Ectodermal cell (in vitro differentiated cells): ENCODE results near the gene RGS21.

ENCODE experiments used
- H3K27ac ChIP-seq: 2 replicates; pipeline ENCODE4 v1.7.0; 2013; ENCODE audit warnings: mild to moderate bottlenecking, low read depth, low read length; ENCODE audit not compliant: insufficient read depth, poor library complexity, severe bottlenecking
- H3K27me3 ChIP-seq: 2 replicates; pipeline ENCODE4 v1.7.0; 2013; ENCODE audit warnings: mild to moderate bottlenecking, low read length; ENCODE audit not compliant: insufficient read depth, control insufficient read depth, poor library complexity, severe bottlenecking
- H3K36me3 ChIP-seq: one replicate; pipeline ENCODE4 v1.7.0; 2013; ENCODE audit warnings: low read length; ENCODE audit not compliant: control insufficient read depth, insufficient read depth
- H3K4me1 ChIP-seq: one replicate; pipeline ENCODE4 v1.7.0; 2013; ENCODE audit warnings: low read length; ENCODE audit not compliant: control insufficient read depth, insufficient read depth
- H3K4me3 ChIP-seq: 2 replicates; pipeline ENCODE4 v1.7.0; 2013; ENCODE audit warnings: low read depth, low read length, control low read depth; ENCODE audit not compliant: insufficient read depth
- H3K9me3 ChIP-seq: 2 replicates; pipeline ENCODE4 v1.7.0; 2013; ENCODE audit warnings: mild to moderate bottlenecking, low read length, moderate library complexity; ENCODE audit not compliant: control insufficient read depth
- WGBS, 2 experiments: methylation state at CpG; one replicate each; pipeline ENCODE4 v1.1.7; 2013; ENCODE audit warnings: missing lambda C conversion rate in 2 of 2; 5-methylcytosine and 5-hydroxymethylcytosine counted together

RGS21 gene

GRCh38 chr1:192375306-192375705 lies 58.5 kb downstream of the RGS21 start:
- no peaks in the 10 kb centered on the region for H3K9me3 ChIP-seq
- H3K27ac ChIP-seq, result no peak overlapping the region
- H3K4me3 ChIP-seq, result no peak overlapping the region
- H3K4me1 ChIP-seq, result no peaks in the 10 kb centered on the region
- no peaks in the 10 kb centered on the region for H3K36me3 ChIP-seq
- WGBS, 2 experiments, result 94% methylated on average over 2 of the region's 2 CpGs; no CpG with 5 or more reads in 1 of the 2 experiments
- no peaks in the 10 kb centered on the region for H3K27me3 ChIP-seq

- no peak overlapping the region for H3K27ac ChIP-seq
- H3K36me3 ChIP-seq, result no peaks in the 10 kb centered on the region
- H3K4me3 ChIP-seq, result no peak overlapping the region
- no peaks in the 10 kb centered on the region for H3K4me1 ChIP-seq
- H3K9me3 ChIP-seq, result no peaks in the 10 kb centered on the region
- H3K27me3 ChIP-seq, result no peaks in the 10 kb centered on the region
- WGBS, 2 experiments, result 96 to 100% methylated on average over 2 to 3 of the region's 3 CpGs
Observed at GRCh38 chr1:192376374-192376773, 59.6 kb downstream of the RGS21 start.

GRCh38 chr1:192378276-192378675 lies 61.5 kb downstream of the RGS21 start:
- Histone ChIP-seq H3K9me3 (no peaks in the 10 kb centered on the region), H3K27me3 (no peaks in the 10 kb centered on the region), H3K27ac (no peak overlapping the region), H3K4me1 (no peaks in the 10 kb centered on the region), H3K4me3 (no peak overlapping the region), H3K36me3 (no peaks in the 10 kb centered on the region)

- H3K27ac ChIP-seq, result no peak overlapping the region
- no peaks in the 10 kb centered on the region for H3K9me3 ChIP-seq
- H3K4me1 ChIP-seq, result no peaks in the 10 kb centered on the region
- no peak overlapping the region for H3K4me3 ChIP-seq
- H3K27me3 ChIP-seq, result no peaks in the 10 kb centered on the region
- no peaks in the 10 kb centered on the region for H3K36me3 ChIP-seq
Observed at GRCh38 chr1:192378878-192379277, 62.1 kb downstream of the RGS21 start.

GRCh38 chr1:192379554-192379953 lies 62.8 kb downstream of the RGS21 start:
- no peak overlapping the region for H3K4me3 ChIP-seq
- no peak overlapping the region for H3K27ac ChIP-seq
- no peaks in the 10 kb centered on the region for H3K9me3 ChIP-seq
- WGBS, 2 experiments, result 80 to 88% methylated on average over 1 of the region's 2 CpGs
- H3K36me3 ChIP-seq, result no peaks in the 10 kb centered on the region
- no peaks in the 10 kb centered on the region for H3K27me3 ChIP-seq
- H3K4me1 ChIP-seq, result no peaks in the 10 kb centered on the region

- Histone ChIP-seq H3K27ac (no peak overlapping the region), H3K4me3 (no peak overlapping the region), H3K36me3 (no peaks in the 10 kb centered on the region), H3K4me1 (no peaks in the 10 kb centered on the region), H3K27me3 (no peaks in the 10 kb centered on the region), H3K9me3 (no peaks in the 10 kb centered on the region)
- WGBS, 2 experiments, result 90 to 94% methylated on average over 2 of the region's 2 CpGs
Observed at GRCh38 chr1:192382758-192383157, 66.0 kb downstream of the RGS21 start.

- H3K4me3 ChIP-seq, result no peak overlapping the region
- H3K27me3 ChIP-seq, result no peaks in the 10 kb centered on the region
- no peaks in the 10 kb centered on the region for H3K9me3 ChIP-seq
- WGBS, 2 experiments, result 86 to 91% methylated on average over 1 of the region's 1 CpG
- no peaks in the 10 kb centered on the region for H3K36me3 ChIP-seq
- no peaks in the 10 kb centered on the region for H3K4me1 ChIP-seq
- no peak overlapping the region for H3K27ac ChIP-seq
Observed at GRCh38 chr1:192386051-192386650, 69.4 kb downstream of the RGS21 start.

GRCh38 chr1:192395211-192395610 lies 78.4 kb downstream of the RGS21 start:
- Histone ChIP-seq H3K36me3 (no peaks in the 10 kb centered on the region), H3K9me3 (no peaks in the 10 kb centered on the region), H3K27ac (no peak overlapping the region), H3K4me1 (no peaks in the 10 kb centered on the region), H3K4me3 (no peak overlapping the region), H3K27me3 (no peaks in the 10 kb centered on the region)
- WGBS, 2 experiments, result 100% methylated on average over 2 of the region's 2 CpGs

- no peaks in the 10 kb centered on the region for H3K4me1 ChIP-seq
- H3K27ac ChIP-seq, result no peak overlapping the region
- no peaks in the 10 kb centered on the region for H3K9me3 ChIP-seq
- H3K27me3 ChIP-seq, result no peaks in the 10 kb centered on the region
- no peaks in the 10 kb centered on the region for H3K36me3 ChIP-seq
- 86 to 94% methylated on average over 3 of the region's 3 CpGs for WGBS, 2 experiments
- H3K4me3 ChIP-seq, result no peak overlapping the region
Observed at GRCh38 chr1:192395895-192396294, 79.1 kb downstream of the RGS21 start.

GRCh38 chr1:192399161-192399560 lies 82.4 kb downstream of the RGS21 start:
- no peaks in the 10 kb centered on the region for H3K27me3 ChIP-seq
- no peak overlapping the region for H3K4me3 ChIP-seq
- H3K4me1 ChIP-seq, result no peaks in the 10 kb centered on the region
- H3K36me3 ChIP-seq, result no peaks in the 10 kb centered on the region
- no peaks in the 10 kb centered on the region for H3K9me3 ChIP-seq
- whole genome bisulfite sequencing, 2 experiments, result 90 to 94% methylated on average over 4 of the region's 4 CpGs
- H3K27ac ChIP-seq, result no peak overlapping the region

- no peaks in the 10 kb centered on the region for H3K36me3 ChIP-seq
- no peaks in the 10 kb centered on the region for H3K27me3 ChIP-seq
- no peaks in the 10 kb centered on the region for H3K9me3 ChIP-seq
- H3K27ac ChIP-seq, result no peak overlapping the region
- no peaks in the 10 kb centered on the region for H3K4me1 ChIP-seq
- H3K4me3 ChIP-seq, result no peak overlapping the region
- 93 to 100% methylated on average over 1 of the region's 1 CpG for WGBS, 2 experiments
Observed at GRCh38 chr1:192401825-192402224, 85.0 kb downstream of the RGS21 start.
